Measurements from ENCODE around the gene PUM2. TPM values are rescaled to one million over a fixed set of nuclear protein-coding genes. Genes with fewer than 3 reads are reported as not detected.

Gene PUM2
- total RNA-seq, 1 donor: 88.3 TPM

DNA sequence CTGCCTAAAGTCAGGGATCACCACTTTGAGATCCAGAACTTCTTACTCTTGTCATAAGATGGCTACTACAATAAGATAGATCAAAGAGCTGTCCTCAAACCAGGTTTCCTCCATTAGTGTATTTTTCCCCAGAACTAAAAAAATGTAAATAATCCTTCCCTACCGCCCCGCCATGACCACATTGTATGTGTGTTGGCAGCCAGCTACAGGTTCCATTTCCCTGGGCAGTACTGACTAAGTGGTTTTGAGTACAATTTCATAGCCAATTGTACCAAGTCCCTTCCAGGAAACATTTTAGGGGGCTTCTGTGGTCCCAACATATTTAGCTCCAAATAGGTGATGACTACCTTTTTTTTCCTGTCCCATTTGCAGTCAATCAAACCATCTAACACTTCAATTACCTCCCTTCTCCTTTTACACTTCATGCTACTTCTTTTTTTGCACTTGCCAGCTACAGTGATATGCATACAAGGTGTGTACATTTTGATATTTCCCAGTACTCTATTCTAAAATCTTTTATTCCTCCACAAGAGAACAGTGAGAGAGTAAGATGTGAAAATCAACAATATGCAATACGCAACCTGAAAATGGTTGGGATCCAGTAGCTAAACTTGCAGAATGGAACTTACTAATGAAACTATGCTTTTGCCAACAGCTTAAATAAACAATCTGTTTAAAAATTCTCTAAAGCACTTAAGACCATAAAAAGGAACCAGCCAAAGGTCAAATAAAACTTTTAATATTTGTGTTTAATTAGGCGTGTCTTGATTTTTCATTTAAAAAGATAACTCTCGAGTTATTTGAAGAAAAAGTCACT is 3.9 kb downstream of the PUM2 start:
- DNase-seq (ENCODE audit: low read depth in 2 of 3, low spot score in 2 of 3): no peak

DNA sequence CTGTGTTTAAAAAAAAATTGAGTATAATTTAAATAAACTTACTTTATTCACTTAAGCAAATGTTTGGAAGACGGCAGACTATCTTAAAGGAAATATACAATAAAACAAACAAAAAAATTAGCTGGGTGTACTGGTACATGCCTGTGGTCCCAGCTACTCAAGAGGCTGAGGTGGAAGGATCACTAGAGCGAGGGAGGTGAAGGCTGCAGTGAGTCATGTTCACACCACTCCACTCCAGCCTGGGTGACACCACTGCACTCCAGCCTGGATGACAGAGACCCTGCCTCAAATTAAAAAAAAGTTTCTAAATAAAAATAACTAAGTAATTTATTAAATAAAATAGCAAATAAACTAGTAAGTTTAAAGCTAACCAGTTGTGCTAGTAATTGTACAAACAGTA is 7.5 kb downstream of the PUM2 start:
- no peak for DNase-seq (ENCODE audit: low read depth in 2 of 3, low spot score in 2 of 3)

DNA sequence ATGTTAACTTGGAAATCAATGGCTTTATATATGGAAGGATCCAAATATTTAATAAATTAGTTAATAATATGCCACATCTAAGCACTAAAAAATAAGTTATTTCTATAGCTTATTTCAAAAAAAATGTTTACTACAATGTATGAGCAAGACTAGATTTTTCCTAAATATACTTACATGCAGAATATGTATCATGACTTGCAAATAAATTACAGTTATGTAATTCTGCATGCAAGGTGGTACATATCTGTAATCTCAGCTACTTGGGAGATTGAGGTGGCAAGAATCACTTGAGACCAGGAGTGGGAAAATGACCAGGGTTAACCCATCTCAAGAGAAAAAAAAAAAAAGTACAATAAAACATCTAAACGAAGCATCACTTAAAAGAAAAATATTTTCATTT is 11.6 kb downstream of the PUM2 start:
- no peak for DNase-seq (ENCODE audit: low read depth in 2 of 3, low spot score in 2 of 3)

DNA sequence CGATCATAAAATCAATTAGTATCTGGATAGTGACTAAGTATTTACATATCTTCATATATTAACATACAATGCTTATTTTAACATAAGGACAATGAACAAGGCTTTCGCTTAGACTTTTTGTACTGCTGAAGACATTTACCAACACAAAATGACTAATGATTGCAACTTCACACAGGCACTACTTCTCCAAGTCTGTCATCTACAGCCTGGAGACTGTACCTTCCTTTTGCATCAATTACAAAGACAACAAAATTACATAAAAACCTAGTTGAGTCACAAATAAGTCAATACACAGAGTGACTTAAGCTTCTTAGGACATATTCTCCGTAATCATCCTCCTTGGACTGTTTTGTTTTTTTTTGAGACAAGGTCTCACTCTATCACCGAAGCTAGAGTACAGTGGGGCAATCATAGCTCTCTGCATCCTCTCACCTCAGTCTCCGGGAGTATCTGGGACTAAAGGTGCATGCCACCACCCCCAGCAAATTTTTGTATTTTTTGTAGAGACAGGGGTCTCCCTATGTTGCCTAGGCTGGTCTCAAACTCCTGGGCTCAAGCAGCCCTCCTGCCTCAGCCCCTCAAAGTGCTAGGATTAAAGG is 15.9 kb downstream of the PUM2 start:
- DNase-seq (ENCODE audit: low read depth in 2 of 3, low spot score in 2 of 3): no peak

DNA sequence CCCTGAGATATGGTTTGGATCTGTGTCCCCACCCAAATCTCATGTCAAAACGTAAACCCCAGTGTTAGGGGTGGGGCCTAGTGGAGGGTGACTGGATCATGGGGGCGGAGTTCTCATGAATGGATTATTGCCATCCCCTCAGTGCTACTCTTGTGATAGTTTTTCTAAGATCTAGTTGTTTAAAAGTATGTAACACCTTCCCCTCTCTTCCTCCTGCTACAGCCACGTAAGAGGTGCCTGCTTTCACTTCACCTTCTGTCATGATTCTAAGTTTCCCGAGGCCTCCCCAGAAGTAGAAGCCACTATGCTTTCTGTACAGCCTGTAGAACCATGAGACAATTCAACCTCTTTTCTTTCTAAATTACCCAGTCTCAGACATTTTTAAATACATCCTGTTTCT is 16.9 kb downstream of the PUM2 start:
- DNase-seq (ENCODE audit: low read depth in 2 of 3, low spot score in 2 of 3): no peak

DNA sequence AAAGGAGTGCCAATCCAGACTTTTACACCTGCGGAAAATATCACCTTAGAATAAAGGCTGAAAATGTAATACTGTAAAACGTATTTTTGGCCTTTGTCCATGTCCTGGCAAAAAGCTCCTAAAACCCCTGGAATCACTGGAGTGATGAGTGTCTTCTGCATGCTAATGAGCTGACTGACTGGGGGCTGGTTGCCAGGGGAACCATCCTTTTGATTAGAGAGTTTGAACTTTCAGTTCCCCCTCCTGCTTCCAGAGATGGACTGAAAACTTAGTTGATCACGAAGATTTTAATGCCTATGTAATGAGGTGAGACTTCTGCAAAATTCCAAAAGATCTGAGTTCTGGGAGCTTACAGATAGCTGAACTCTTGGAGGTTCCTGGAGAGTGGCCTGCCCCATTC is 20.5 kb downstream of the PUM2 start:
- DNase-seq (ENCODE audit: low read depth in 2 of 3, low spot score in 2 of 3): no peak

DNA sequence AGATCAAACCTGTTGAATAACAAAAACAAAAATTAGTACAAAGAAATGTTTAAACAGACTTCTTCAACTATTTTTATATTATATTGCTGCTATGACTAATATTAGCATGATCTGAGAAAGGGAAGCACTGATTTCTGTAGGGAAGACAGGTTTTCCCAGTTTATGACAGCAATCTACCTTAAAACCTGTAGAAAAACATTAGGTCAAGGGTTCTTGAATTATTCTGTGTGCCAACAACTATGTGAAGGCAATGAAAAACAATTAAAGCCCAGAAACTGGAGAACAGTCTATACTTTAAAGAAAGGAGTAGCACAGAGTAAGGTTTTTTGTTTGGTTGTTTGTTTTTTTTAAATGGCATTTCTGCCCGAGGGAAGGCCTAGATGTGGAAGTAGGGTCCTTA is 23.3 kb downstream of the PUM2 start:
- no peak for DNase-seq (ENCODE audit: low read depth in 2 of 3, low spot score in 2 of 3)

DNA sequence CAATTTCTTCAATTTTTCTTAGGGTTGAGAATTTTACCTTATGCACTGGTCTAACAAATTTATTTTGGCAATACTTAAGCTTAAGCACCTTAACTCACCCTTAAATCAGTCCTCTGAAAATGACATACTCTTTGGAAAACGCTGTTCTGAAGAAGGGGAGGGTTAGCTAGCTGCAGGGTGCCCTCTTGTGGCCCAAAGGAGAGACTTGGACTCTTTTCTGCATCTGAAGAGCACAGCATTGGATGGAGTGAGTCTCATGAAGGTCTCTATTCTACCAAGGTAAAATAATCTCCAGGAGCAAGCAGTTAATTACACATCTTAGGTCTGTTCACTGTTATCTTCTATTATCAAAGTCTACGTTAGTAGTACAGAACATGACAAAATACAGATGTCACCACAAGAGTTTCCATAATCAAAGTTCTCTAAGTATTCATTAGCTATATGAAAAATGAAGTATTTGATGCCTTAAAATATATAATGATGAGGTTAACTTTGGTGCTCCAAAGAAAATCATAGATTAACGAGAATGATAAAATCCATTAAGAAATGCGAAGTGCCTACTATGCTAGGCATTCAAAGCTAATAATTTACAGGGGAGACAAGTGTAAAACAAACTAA is 24.4 kb downstream of the PUM2 start:
- DNase-seq (ENCODE audit: low read depth in 2 of 3, low spot score in 2 of 3): peak; percentile 14 to 70 (median 43)

DNA sequence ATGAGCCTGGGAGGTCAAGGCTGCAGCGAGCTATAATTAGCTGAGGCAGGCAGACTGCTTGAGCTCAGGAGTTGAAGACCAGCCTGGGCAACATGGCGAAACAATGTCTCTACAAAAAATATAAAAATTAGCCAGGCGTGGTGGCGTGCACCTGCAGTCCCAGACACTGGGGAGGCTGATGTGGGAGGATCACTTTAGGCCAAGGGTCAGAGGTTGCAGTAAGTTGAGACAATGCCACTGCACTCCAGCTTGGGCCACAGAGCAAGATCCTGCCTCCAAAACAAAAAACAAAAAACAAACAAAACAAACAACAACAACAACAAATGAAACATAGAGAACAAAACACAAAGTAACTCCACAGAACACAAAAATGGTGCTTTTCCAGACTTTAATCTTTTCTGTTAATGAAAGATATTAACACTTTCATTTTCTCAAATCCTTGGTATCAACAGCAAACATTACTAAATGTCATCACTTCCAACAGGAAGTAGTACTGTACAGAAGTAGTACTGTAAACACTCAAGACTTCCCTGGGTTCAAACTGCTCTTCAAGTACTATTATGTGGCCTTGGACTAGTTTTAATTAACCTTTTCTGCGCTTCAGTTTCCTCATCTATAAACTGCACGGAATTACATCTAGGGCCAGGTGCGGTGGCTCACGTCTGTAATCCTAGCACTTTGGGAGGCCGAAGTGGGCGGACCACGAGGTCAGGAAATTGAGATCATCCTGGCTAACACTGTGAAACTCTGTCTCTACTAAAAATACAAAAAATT is 27.9 kb downstream of the PUM2 start:
- no peak for DNase-seq (ENCODE audit: low read depth in 2 of 3, low spot score in 2 of 3)

DNA sequence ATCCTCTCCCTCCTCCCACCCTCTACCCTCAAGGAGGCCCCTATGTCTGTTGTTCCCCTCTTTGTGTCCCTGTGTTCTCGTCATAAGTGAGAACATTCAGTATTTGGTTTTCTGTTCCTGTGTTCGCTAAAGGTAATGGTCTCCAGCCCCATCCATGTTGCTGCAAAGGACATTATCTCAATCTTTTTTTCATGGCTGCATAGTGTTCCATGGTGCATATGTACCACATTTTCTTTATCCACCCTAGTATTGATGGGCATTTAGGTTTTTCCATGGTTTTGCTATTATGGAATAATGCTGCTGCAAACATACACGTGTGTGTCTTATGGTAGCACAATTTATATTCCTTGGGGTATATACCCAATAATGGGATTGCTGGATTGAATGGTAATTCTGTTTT is 33.0 kb downstream of the PUM2 start:
- no peak for DNase-seq (ENCODE audit: low read depth in 2 of 3, low spot score in 2 of 3)

DNA sequence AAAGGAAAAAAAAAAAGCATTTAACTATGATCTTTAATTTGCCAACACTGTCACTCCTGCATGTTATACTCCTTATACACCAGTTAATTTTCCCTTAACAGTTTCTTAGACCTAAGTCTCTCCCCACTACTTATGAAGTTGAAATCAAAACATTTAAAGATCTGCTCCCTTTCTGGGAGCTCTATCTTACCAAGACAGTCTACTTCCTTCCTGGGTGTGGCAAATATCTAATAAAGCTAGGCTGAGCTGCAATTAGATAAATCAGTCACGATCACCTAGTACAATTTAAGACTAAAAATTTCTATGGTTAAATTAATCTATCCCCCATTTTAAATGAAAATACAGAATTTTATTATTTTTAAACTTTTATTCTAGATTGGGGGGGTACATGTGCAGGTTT is 33.4 kb downstream of the PUM2 start:
- DNase-seq (ENCODE audit: low read depth in 2 of 3, low spot score in 2 of 3): no peak

DNA sequence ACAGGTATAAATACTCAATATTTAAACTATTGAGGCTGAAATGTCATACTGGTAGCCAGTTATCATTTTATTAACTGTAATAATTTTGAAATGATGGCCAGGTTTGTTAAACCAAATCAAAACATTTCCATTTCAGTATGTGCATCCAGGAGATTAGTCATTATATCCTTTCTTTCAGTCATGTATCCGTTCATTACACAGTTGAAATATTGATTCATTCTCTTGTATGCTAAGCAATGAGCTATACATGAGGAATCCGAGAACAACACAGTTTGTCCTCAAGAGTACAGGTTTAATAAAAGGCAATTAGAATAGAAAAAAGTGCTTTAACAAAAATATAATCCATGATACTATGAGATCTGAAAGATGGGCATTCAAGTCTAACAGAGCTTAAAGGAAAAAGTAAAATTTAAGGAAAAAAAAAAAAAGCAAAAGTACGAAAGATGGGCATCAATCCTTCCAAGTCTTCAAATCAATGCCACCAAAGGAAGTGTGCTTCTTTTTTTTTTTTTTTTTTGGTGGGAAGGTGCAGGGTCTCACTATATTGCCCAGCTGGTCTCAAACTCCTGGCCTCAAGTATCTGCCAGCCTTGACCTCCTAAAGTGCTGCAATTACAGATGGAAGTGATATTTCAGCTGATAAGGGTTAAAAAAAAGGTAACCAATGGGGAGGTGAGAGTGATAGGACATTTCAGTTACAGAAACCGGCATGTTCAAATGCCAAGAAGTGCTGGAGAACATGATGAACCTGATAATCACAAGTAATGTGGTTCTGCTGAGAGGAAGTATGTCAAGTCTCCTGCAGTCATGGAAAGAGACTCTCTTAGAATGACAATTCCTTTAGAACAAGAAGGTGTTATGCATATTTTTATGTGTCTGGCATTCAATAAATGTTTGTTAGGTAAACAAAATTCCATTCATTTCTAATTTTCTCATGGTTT is 35.8 kb downstream of the PUM2 start:
- DNase-seq (ENCODE audit: low read depth in 2 of 3, low spot score in 2 of 3): no peak

DNA sequence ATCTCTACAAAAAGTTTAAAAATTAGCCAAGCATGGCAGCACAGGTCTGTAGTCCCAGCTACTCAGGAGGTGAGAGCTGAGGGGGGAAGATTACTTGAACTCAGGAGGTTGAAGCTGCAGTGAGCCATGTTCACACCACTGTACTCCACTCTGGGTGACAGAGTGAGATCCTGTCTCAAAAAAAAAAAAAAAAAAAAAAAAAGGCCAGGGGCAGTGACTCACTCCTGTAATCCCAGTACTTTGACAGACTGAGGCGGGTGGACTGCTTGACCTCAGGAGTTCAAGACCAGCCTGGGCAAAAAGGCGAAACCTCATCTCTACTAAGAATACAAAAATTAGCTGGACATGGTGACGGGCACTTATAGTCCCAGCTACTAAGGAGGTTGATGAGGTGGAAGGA is 37.0 kb downstream of the PUM2 start:
- DNase-seq (ENCODE audit: low read depth in 2 of 3, low spot score in 2 of 3): no peak

DNA sequence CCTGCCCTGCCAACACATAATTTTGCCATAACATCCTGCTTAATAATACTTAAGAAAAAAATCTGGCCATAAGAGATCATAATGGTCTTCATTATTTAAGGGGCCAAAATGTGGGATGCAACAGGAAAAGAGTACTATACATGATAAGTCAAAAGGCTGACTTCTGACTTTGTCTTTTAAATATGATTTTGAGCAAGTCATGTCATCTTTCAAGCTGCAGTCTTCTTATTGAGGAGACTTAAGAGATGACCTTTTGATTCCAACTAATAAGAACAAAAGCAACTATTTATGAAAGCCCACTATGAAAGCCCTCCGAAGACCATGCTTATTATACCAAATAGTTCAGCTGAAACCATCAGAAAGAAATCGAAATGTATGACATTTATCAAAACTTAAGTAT is 41.6 kb downstream of the PUM2 start:
- DNase-seq (ENCODE audit: low read depth in 2 of 3, low spot score in 2 of 3): no peak

DNA sequence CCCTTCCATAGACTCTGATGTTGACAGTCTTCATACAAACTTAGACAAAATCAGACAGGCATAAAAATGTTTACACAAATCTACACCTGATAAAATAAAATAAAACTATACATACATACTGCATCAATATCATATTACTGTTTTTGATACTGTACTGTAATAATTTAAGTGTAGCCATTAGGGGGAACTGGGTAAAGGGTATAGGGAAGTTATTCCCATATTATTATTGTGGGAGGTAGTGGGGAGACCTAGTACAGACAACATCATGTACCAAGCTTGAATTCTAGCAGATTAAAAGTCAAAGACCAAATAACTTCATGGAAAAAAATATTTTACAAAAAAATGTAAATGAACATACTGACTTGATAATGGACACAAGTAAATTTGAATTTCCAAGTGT is 43.3 kb downstream of the PUM2 start:
- DNase-seq (ENCODE audit: low read depth in 2 of 3, low spot score in 2 of 3): no peak

DNA sequence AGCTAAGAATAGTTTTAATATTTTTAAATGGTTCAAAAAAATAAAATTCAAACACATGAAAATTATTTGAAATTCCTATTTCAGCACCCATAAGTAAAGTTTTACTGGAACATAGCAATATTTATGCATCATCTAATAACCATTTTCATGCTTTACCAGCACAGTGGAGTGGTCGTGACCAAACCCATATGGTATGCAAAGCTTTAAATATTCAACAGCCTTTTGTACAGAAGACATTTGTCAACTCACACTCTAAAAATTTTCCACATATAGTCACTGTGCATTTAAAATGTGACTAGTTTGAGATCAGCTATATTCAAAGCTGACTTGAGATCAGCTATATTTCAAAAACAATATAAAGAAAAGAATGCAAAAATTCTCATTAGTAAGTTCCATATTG is 46.2 kb downstream of the PUM2 start:
- DNase-seq (ENCODE audit: low read depth in 2 of 3, low spot score in 2 of 3): no peak

DNA sequence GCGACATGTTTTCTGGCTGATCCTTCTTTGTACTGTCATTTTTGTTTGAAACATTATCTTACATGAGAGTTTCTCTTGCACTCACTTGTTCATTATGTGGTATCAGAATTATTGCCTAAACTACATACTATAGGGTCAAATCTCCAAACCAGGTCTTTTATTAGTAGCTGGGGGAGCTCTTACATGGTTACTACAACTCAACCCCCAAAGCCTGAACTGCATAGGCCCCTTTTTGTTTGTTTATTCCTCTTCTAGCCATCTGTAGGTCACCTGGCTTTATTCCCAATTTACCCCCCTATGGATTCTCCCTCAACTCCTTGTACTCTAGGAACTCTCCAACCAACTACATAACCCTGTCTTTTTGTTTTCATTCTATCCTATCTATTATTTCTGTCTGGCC is 46.7 kb downstream of the PUM2 start:
- no peak for DNase-seq (ENCODE audit: low read depth in 2 of 3, low spot score in 2 of 3)

DNA sequence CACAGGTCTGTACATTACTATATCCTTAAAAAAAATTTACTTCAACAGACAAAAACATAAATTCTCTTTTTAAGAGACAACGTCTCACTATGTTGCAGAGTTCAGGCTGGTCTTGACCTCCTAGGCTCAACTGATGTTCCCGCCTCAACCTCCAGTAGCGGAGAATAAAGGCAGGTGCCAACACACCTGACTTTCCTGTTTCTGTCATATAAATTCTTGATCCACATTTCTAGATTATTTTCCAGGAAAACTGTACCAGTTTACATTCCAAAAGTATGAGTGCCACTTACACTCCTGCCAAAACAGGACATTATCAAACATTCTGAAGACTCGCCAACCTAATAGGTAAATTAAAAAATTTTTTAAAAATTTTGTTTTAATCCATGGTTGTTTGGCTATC is 48.6 kb downstream of the PUM2 start:
- no peak for DNase-seq (ENCODE audit: low read depth in 2 of 3, low spot score in 2 of 3)

DNA sequence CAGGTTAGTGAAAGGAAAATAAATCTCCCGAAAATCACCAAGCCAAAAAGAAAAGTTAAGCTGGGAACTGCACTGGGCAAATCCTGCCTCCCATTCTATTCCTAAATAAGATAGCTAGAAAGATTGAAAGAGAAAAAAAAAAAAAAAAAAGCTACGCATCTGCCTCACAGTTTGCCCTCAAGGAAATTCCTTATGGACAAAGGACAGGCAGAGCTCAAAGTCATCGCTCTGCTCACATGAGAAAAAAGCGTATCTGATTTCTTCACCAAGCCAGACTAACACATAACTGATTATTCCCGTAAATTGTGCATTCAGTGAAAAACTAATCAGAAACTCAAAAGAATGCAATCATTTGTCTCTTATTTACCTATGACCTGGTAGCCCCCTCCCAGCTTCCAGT is 50.0 kb downstream of the PUM2 start:
- DNase-seq (ENCODE audit: low read depth in 2 of 3, low spot score in 2 of 3): no peak

DNA sequence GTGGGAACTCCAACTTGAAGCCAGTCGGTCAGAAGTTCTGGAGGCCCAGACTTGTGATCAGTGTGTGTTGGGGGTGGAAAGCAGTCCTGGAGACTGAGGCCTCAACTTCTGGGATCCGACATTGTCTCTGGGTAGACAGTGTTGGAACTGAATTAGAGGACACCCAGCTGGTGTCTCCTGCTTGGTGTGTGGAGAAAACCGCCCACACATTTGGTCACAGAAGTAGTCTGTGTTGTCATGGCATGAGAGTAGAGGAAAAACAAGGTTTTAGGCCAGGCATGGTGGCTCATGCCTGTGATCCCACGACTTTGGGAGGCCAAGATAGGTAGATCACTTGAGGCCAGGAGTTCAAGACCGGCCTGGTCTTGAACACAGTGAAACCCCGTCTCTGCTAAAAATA is 51.5 kb downstream of the PUM2 start:
- no peak for DNase-seq (ENCODE audit: low read depth in 2 of 3, low spot score in 2 of 3)

All from hematopoietic multipotent progenitor cell (in vitro differentiated cells).